Femur (tissue), 1 donor: ENCODE results near the gene PDGFRB.
"Not testable (repeated sequence)": the region's sequence is repeated elsewhere in the genome, so short reads cannot be mapped to it uniquely, and the experiment has no call there.

Experiments used
- DNase-seq: peaks from one replicate; pipeline ENCODE4 v3.0.0-alpha.2; 2017

PDGFRB gene

DNA sequence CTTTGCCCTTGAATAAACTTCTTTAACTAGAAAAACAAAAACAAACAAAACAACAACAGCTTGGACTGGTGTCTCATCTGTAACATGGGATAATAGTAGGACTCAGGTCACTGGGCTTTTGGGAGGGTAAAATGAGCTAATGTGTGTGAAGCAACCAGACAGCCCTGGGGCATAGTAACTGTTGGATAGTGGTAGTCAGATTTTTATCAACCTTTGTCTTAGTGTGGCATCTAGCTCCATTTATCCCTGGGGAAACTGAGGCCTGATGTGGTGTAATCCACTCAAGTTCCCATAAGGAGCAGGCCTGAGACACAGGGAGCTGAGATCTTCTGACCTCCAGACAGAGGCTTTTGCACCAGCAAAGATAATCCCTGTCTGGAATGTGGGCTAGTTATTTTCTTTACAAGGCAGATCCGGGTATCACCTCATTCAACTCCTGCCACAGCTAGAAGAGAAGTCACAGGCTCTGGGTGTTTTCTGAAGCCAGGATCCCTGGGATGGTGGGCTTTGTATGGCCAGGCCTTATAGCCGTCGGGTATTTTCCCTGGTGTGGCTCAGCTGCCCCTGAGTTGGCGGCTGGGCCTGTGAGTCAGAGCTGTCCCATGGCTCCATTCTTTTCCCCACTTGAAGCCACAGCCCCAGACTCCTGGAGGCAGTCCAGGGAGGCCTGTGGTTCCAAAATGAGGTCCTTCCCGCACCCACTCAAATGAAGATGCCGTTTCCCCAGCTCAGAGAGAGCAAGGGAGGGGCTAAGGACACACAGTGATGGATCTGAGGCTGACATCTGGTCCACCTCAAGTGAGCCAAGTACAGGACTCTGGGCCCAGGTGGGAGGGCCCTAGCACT, 43.2 kb downstream of the PDGFRB start:
- DNase-seq: peak; percentile 64

- peak; percentile 23 for DNase-seq
Measured at GRCh38 chr5:150111122-150111521, 44.5 kb downstream of the PDGFRB start.

DNA sequence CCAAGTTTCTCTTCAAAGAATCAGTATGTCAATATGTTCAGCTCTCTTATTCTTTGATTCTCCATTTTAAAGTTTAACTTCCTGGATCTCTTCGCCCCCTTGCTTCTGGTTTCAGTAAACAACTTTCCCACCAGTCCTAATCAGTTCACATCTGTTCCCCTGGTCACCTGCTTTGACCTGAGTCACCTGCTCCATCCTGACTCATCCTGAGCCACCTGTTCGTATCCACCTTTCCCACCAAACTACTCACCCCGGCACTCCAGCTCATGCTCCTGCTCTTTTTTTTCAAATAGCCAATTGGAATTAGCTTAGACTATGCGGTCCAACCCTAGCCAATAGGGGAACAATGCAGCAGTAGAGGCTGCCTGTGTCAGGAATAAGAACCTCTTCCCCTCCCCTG, 45.7 kb downstream of the PDGFRB start:
- no peak for DNase-seq

DNA sequence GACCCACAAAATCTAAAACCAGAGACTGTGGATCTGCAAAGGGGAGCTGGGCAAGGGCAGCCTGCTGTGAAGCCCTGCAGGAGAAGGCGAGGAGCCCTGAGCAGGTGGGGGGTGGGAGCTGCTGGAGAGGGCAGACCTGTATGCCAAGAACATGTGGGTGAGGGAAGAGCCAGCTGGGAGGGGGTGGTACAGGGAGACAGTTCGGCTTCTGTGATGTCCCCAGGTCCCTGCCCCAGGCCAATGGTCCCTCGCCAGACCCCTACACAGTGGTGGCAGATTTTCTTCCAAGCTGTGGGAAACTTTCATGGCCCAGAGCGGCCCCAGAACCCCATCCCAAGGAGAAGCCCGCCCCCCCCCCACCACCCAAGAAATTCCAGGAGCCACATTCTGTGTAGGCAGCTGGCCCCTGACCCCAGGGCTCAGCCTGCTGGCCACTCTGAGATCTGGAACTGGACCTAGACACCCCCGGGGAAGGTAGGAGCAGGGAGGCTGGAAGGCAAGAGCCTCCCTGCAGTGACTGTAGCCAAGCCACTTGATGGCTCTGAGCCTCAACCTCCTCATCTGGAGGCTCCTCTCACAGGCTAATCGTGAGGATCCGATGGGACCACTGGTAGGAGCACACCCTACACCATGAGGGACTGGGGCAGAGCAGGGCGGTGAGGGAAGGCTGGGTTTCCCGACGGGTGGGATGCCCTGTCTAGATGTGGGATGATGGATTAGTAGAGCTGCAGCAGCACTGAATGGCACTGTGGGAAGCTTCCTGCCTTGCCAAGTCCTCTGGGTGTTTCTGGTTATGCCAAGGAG, 46.7 kb downstream of the PDGFRB start:
- DNase-seq: no peak

DNA sequence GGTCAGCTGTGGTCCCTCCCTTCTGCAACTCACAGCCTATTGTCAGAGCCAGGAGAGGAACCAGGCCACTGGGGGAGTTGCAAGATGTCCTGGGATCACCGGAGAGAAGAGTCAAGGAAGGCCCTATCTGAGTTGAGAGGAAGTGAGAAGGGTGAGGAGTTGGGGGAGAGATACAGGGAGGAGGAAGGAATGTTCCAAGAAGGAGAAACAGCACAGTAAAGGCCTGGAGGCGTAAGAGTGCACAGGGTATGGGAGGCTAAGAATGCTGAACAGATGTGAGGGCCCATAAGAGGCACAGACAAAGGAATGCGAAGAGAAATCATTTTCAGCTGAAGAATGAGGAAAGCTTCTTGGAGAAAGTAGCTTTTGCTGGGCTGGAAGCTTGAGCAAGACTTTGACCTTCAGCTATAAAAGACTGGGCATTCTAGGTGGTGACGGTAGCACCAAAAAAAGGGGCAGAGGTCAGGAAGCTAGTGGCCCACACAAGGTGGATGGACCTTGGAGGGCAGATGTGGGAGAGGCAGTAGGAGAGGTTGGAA, 47.7 kb downstream of the PDGFRB start:
- peak; percentile 14 for DNase-seq

DNA sequence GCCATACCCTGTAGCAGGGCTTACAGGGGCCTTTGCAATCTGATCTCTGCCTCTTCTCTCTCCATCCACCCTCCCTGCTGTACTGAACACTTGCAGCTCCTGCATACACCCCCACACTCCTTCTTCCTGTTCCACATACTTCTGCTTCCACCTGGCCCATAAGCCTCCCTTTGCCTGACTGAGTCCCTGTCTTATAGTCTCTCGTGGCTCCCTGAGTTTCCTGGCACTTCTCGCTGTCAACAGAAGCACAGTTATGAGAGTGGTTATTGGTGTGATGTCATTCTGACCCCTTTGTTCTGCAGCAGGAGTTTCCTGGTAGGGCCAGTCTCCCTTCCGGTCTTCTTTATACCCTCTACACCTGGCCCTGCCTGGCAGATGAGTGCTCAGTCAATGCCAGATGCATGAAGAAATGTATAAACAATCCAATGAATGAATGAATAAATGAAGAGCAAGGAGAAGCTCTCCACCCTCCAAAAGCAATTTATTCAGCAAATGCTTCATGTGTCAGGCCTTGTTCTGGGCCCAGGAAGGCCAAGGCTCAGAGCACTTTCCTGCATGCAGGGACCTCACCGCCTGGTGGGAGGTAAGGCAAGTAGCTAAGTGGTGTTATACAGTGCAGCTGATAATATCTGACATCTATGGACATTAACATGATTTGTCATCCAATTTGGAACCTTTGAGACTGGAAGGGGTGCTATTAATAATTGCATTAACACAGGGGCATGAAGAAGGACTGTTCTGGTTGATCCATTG, 48.8 kb downstream of the PDGFRB start:
- DNase-seq: peak; percentile 15

GRCh38 chr5:150105928-150106615, 49.6 kb downstream of the PDGFRB start:
- DNase-seq: peak; percentile 19

DNA sequence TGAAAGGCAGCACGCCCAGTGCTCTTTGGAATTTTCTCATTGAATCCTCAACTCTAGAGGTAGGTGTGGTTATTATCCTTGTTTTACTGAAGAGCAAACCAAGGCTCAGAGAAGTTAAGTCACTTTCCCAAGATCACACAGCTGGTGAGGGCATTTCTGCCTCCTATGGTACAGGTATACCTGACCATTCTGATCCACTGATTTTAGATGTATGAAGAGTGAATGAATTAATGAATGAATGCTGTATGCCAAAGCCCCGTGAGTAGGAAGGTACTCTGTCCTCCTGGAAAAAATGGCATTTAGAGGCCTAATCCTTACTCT, 51.1 kb downstream of the PDGFRB start:
- DNase-seq: no peak

- DNase-seq: peak; percentile 13
Measured at GRCh38 chr5:150103678-150104549, 51.7 kb downstream of the PDGFRB start.

DNA sequence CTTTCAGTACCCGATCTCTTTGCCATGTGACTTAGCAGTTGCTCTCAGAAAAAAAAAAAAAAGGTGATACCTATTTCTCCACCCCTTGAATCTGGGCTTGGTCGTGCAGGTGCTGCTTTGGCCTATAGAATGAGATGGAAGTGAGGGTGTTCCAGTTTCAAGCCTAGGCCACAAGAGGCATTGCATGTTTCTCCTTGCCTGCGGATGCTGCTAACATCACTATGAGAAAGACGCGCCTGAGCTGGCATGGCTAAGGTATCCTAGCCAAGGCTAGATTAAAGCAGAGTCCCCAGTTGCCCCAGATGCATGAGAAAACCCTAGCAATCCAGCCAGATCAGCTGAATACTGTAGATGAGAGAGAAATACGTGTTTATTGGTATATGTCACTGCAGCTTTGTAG, 54.6 kb downstream of the PDGFRB start:
- no peak for DNase-seq

DNA sequence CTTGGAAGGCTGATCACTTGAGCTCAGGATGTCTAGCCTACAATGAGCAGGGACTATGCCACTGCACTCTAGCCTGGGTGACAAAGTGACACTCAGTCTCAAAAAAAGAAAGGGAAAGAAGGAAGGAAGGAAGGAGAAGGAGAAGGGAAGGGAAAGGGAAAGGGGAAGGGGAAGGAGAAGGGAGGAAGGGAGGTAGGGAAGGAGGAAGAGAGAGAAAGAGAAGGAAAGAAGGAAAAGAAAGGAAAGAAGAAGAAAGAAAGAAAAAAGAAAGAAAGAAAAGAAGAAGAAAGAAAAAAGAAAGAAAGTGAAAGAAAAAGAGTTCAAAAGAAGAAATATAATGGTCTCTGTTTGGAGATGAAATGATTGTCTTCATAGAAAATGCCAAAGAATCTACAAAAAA, 58.5 kb downstream of the PDGFRB start:
- no peak for DNase-seq

- no peak for DNase-seq
Measured at GRCh38 chr5:150092159-150092787, 63.4 kb downstream of the PDGFRB start.

- DNase-seq: no peak
Measured at GRCh38 chr5:150085950-150086715, 69.5 kb downstream of the PDGFRB start, which contains the start of gene CSF1R. TSS of gene CSF1R (minus strand) at chr5:150086554. CDS start at chr5:150086427, 127 bp downstream.

DNA sequence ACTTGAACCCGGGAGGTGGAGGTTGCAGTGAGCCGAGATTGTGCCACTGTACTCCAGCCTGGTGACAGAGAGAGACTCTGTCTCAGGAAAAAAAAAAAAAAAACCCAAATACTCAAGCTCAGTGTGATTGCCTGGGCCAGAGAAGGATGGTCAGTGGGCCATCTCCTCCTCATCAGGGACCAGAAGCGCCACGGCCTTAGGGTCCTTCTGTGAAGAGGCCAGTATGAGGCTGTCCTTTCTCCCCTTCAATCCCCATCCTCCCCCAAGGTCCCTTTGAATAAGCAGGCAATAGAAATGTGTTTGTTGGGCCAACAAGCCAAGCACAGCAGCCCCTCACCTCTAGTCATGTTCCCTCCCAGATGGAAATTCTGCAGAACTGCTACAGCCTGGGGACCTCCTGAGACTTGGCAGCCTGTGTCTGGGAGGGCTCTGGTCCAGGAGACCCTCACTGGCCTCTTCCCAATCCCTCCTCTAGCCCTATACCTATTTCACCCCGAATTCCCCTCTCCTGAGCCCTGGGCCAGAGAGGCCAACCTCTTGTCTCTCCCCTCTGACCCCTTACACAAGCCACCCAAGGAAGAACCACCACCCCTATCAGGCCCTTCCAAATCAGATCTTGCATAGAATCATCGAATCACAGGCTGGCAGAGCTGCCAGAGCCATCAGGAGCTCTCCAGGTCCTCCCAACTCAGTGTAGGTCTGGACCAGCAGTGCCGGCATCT, 70.3 kb downstream of the PDGFRB start:
- no peak for DNase-seq

- DNase-seq: not testable (repeated sequence)
Measured at GRCh38 chr5:150084754-150085153, 70.9 kb downstream of the PDGFRB start.

GRCh38 chr5:150082889-150083288, 72.8 kb downstream of the PDGFRB start:
- no peak for DNase-seq

- no peak for DNase-seq
Measured at GRCh38 chr5:150082374-150082773, 73.3 kb downstream of the PDGFRB start.

DNA sequence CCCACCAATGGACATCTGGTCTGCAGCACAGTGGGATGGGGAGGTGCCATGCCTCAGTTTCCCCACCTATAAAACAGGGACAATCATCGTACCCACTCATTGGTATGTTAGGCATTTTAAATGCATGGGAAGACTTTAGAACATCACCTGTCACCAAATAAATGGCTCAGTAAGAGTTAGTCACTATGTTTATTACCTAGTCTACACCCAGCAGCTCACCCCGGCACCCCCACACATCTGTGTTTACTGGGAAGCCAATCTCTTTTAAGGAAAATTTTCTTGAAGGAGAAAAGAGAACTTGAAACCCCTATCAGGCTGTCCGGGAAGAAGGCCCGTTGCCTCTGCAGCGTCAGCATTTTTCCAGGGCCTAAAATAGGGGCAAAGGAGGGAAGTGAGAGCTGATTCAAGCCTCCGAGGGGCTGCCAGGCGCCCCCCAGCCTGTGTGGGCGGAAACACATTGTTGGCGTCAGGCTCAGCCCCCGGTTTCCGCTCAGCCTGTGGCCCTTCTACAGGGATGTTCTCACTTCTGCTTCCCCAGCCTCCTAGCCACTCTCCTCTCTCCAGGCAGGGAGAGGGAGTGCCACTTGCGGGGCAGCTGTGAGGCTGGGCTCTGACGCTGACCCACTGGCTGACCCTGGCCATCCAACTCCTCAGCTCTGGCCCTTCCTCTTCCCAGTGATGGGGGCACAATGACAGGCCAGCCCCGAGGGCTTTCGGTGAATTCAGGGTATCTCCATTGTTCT, 73.9 kb downstream of the PDGFRB start:
- peak; percentile 84 for DNase-seq
